Measurements from ENCODE around the gene IQGAP2.

- TF ChIP-seq GATA2 (IDR thresholded peaks at IDR 0.05; ENCODE audit: low read depth, low read length) (no peak), GATA3 (IDR thresholded peaks at IDR 0.05; ENCODE audit: low read depth, low read length) (no peak)
Measured at GRCh38 chr5:76379316-76379715, 23.8 kb upstream of the IQGAP2 start.

Data from SH-SY5Y (cell line).